K562 (cell line): ENCODE results near the gene WDCP. TPM values are rescaled to one million over a fixed set of nuclear protein-coding genes. Genes with fewer than 3 reads are reported as not detected.

Source experiments
- HDAC2 ChIP-seq: fragments of 450-650 bp; IDR thresholded peaks from 2 replicates; pipeline ENCODE4 v1.6.1; 2016; ENCODE audit warnings: mild to moderate bottlenecking
- HEY1 ChIP-seq: fragments of 250-450 bp; sonication (Bioruptor Pico); IDR thresholded peaks from 2 replicates; pipeline ENCODE4 v1.5.0; 2020; ENCODE audit warnings: mild to moderate bottlenecking, moderate library complexity, borderline replicate concordance
- HOXB6 ChIP-seq: fragments of 250-450 bp; sonication (Bioruptor Pico); IDR thresholded peaks from 2 replicates; pipeline ENCODE4 v1.5.1; 2022; ENCODE audit warnings: mild to moderate bottlenecking, borderline replicate concordance
- NBN ChIP-seq: fragments of 450-650 bp; IDR thresholded peaks from 2 replicates; pipeline ENCODE4 v1.6.1; 2016; ENCODE audit warnings: low read depth, mild to moderate bottlenecking
- NFE2L1 ChIP-seq: fragments of 450-650 bp; IDR thresholded peaks from 2 replicates; pipeline ENCODE4 v1.6.1; 2016; ENCODE audit warnings: missing genetic modification characterization, low read depth, mild to moderate bottlenecking, missing compliant biosample characterization, moderate library complexity, borderline replicate concordance
- NFIC ChIP-seq: fragments of 450-650 bp; IDR thresholded peaks from 2 replicates; pipeline ENCODE4 v1.6.1; 2017; ENCODE audit warnings: mild to moderate bottlenecking, inconsistent platforms
- NUFIP1 ChIP-seq: fragments of 450-650 bp; IDR thresholded peaks from 2 replicates; pipeline ENCODE4 v1.6.1; 2018; ENCODE audit not compliant: partially characterized antibody
- OTX1 ChIP-seq: fragments of 450-650 bp; formaldehyde crosslinking; IDR thresholded peaks from 2 replicates; pipeline ENCODE4 v1.4.0; 2022; ENCODE audit warnings: mild to moderate bottlenecking
- RBM17 ChIP-seq: fragments of 200-400 bp; formaldehyde crosslinking; IDR thresholded peaks from 2 replicates; pipeline ENCODE4 v1.6.1; 2017; ENCODE audit warnings: low read depth, mild to moderate bottlenecking, low read length, borderline replicate concordance
- SMAD1 ChIP-seq: fragments of 150-350 bp; IDR thresholded peaks from 2 replicates; pipeline ENCODE4 v1.6.1; 2014; ENCODE audit warnings: low read length, low read depth; ENCODE audit not compliant: partially characterized antibody
- SMAD4 ChIP-seq: fragments of 250-450 bp; sonication (Bioruptor Pico); conservative IDR thresholded peaks from 2 replicates; pipeline ENCODE4 v1.8.0; 2021; ENCODE audit warnings: inconsistent platforms, mild to moderate bottlenecking, moderate library complexity
- SNRNP70 ChIP-seq: fragments of 200-400 bp; formaldehyde crosslinking; optimal IDR thresholded peaks from 2 replicates; pipeline ENCODE3; 2017; ENCODE audit warnings: low read depth, low read length
- TBP ChIP-seq: optimal IDR thresholded peaks from 2 replicates; pipeline ENCODE3; 2011; ENCODE audit warnings: low read depth, low read length, improper control_type of control experiment
- ZBED1 ChIP-seq: IDR thresholded peaks from 2 replicates; pipeline ENCODE4 v1.6.1; 2014
- ZEB2 ChIP-seq: fragments of 450-650 bp; IDR thresholded peaks from 2 replicates; pipeline ENCODE4 v1.6.1; 2016
- ZNF354B ChIP-seq: fragments of 250-450 bp; sonication (Bioruptor Pico); IDR thresholded peaks from 2 replicates; pipeline ENCODE4 v1.4.0; 2020
- ZNF583 ChIP-seq: fragments of 250-450 bp; sonication (Bioruptor Pico); IDR thresholded peaks from 2 replicates; pipeline ENCODE4 v1.4.0; 2020
- polyA plus RNA-seq, 8 experiments: library from polyadenylated mRNA; depleted of rRNA in 4 of 8; stranded (reverse) in 5 of 8; unstranded in 3 of 8; fragments of >200 nt; fragmentation: Nextera tagmentation in 2 of 8; fragmentation: Illumina TruSeq in 1 of 8; extraction: Ambion mirVana in 2 of 8; extraction: Trizol in 1 of 8; gene quantifications; 2 replicates each; pipeline versions ENCODE4 v1.2.1 to v1.2.3, GENCODE V29; 2011 to 2014; ENCODE audit warnings: inconsistent platforms in 1 of 8, missing spikeins in 1 of 8
- total RNA-seq, 7 experiments: library from RNA; depleted of rRNA in 6 of 7; stranded (reverse); fragments of >200 nt in 6 of 7; fragmentation: Illumina TruSeq in 2 of 7; extraction: Trizol in 2 of 7; gene quantifications; 2 replicates each; pipeline versions ENCODE4 v1.2.1 to v1.2.3, GENCODE V29; 2011 to 2021; ENCODE audit warnings: low replicate concordance in 1 of 7
- TF ChIP-seq, protein P1 (sequence below), 2 experiments: fragments of 450-650 bp in 1 of 2; sonication (generic) in 1 of 2; formaldehyde crosslinking in 1 of 2; IDR thresholded peaks; 2 replicates each; pipeline versions ENCODE4 v1.7.1 to v1.9.0; 2016 to 2022; ENCODE audit warnings: inconsistent platforms in 1 of 2, mild to moderate bottlenecking in 1 of 2, missing genetic modification reagents in 1 of 2
- TF ChIP-seq, protein P2 (sequence below): fragments of 250-450 bp; sonication (Bioruptor Pico); IDR thresholded peaks from 2 replicates; pipeline ENCODE4 v1.4.0; 2020; ENCODE audit warnings: mild to moderate bottlenecking, moderate library complexity

WDCP gene
- total and polyA plus RNA-seq, 9 of the 15 experiments (the other 6 are each of a cell fraction or from before 2014, with no cell fraction given), result 10.1 to 41.4 (median 21.8) TPM

DNA sequence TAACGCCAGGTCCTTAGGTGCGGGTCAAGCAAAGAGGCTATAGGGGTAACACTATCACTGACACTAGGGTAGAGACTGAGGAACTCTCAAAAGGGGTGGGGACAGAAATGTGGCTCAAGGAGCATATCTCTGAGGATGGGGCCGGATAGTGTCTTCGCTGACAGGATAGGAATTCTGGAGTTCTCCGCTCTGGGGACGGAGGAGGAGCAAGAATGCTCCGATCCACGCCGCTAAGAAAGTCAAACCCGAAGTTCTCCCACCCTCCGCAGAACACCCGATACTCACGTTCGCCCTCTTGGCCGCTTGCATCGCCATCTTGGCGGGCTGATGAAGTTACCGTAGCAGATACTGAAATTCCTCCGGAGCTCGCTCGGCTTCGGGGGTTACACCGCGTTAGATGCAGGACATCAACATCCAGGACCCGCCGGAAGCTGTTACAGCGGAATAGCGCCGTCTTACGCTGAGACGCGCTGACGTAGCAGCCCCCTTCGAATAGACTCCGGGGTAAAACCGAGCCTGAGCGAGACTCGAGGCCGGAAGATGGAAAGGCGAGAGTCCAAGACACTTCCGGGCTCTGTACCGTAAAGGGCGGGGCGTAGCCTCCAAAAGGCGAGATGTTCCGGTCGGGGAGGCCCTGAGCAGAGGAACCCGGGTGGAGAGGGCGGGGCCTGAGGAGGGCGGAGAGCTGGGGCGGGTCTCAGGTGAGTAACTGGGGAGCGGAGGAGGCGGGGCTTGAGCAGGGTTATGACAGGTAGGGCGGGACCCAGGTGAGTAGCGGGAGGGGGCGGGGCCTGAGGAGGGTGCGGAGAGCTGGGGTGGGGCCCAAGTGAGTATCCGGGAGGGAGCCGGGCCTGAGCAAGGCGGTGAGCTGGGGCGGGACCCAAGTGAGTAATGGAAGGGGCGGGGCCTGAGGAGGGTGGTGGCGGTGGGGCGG, 29.0 kb upstream of the WDCP start, which contains the start of gene SF3B6 (continued):
- TF ChIP-seq HDAC2, result peak; percentile 85
- TF ChIP-seq ZEB2, result peak; percentile 98
- no peak for TF ChIP-seq RBM17
- TF ChIP-seq, protein P1, sequence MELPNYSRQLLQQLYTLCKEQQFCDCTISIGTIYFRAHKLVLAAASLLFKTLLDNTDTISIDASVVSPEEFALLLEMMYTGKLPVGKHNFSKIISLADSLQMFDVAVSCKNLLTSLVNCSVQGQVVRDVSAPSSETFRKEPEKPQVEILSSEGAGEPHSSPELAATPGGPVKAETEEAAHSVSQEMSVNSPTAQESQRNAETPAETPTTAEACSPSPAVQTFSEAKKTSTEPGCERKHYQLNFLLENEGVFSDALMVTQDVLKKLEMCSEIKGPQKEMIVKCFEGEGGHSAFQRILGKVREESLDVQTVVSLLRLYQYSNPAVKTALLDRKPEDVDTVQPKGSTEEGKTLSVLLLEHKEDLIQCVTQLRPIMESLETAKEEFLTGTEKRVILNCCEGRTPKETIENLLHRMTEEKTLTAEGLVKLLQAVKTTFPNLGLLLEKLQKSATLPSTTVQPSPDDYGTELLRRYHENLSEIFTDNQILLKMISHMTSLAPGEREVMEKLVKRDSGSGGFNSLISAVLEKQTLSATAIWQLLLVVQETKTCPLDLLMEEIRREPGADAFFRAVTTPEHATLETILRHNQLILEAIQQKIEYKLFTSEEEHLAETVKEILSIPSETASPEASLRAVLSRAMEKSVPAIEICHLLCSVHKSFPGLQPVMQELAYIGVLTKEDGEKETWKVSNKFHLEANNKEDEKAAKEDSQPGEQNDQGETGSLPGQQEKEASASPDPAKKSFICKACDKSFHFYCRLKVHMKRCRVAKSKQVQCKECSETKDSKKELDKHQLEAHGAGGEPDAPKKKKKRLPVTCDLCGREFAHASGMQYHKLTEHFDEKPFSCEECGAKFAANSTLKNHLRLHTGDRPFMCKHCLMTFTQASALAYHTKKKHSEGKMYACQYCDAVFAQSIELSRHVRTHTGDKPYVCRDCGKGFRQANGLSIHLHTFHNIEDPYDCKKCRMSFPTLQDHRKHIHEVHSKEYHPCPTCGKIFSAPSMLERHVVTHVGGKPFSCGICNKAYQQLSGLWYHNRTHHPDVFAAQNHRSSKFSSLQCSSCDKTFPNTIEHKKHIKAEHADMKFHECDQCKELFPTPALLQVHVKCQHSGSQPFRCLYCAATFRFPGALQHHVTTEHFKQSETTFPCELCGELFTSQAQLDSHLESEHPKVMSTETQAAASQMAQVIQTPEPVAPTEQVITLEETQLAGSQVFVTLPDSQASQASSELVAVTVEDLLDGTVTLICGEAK (IDR thresholded peaks at IDR 0.05), result peak; percentile 99
- TF ChIP-seq, protein P1 (CRISPR knock-in tag; IDR thresholded peaks at IDR 0.05), result no peak
- TF ChIP-seq HEY1 (CRISPR knock-in tag), result no peak
- no peak for TF ChIP-seq NFE2L1 (tag)
- no peak for TF ChIP-seq ZNF354B (CRISPR knock-in tag)
- TF ChIP-seq ZNF583 (CRISPR knock-in tag), result no peak
- TF ChIP-seq NBN, result peak; percentile 91
- peak; percentile 50; the same call in 1 of the 2 replicates for TF ChIP-seq OTX1 (CRISPR knock-in tag)
- TF ChIP-seq SMAD1, result no peak
- peak; percentile 75; the same call in 1 of the 2 replicates for TF ChIP-seq ZBED1
- TF ChIP-seq, protein P2, sequence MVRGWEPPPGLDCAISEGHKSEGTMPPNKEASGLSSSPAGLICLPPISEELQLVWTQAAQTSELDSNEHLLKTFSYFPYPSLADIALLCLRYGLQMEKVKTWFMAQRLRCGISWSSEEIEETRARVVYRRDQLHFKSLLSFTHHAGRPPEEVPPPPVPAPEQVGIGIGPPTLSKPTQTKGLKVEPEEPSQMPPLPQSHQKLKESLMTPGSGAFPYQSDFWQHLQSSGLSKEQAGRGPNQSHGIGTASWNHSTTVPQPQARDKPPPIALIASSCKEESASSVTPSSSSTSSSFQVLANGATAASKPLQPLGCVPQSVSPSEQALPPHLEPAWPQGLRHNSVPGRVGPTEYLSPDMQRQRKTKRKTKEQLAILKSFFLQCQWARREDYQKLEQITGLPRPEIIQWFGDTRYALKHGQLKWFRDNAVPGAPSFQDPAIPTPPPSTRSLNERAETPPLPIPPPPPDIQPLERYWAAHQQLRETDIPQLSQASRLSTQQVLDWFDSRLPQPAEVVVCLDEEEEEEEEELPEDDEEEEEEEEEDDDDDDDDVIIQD (CRISPR knock-in tag), result no peak
- TF ChIP-seq NFIC, result peak; percentile 82
- no peak for TF ChIP-seq SNRNP70
- no peak for TF ChIP-seq SMAD4 (CRISPR knock-in tag)
- TF ChIP-seq TBP, result peak; percentile 65
- no peak for TF ChIP-seq HOXB6 (CRISPR knock-in tag)
- no peak for TF ChIP-seq NUFIP1
